Sigmoid colon (tissue), 3 donors: ENCODE results near the gene CAP2.

ENCODE experiments used
- POLR2A ChIP-seq, 2 donors: fragments of 450-650 bp; IDR thresholded peaks; one replicate each; pipeline ENCODE4 v1.6.1; 2016; ENCODE audit warnings: antibody characterized with exemption in 2 of 2, mild to moderate bottlenecking in 2 of 2, moderate library complexity in 2 of 2
- TF ChIP-seq, protein P1 (sequence below), 4 experiments: fragments of 450-650 bp in 3 of 4; fragments of 200-600 bp in 1 of 4; IDR thresholded peaks; one replicate each; pipeline ENCODE4 v1.5.1; 2016 to 2019; ENCODE audit warnings: antibody characterized with exemption in 4 of 4, mild to moderate bottlenecking in 3 of 4, moderate library complexity in 2 of 4

DNA sequence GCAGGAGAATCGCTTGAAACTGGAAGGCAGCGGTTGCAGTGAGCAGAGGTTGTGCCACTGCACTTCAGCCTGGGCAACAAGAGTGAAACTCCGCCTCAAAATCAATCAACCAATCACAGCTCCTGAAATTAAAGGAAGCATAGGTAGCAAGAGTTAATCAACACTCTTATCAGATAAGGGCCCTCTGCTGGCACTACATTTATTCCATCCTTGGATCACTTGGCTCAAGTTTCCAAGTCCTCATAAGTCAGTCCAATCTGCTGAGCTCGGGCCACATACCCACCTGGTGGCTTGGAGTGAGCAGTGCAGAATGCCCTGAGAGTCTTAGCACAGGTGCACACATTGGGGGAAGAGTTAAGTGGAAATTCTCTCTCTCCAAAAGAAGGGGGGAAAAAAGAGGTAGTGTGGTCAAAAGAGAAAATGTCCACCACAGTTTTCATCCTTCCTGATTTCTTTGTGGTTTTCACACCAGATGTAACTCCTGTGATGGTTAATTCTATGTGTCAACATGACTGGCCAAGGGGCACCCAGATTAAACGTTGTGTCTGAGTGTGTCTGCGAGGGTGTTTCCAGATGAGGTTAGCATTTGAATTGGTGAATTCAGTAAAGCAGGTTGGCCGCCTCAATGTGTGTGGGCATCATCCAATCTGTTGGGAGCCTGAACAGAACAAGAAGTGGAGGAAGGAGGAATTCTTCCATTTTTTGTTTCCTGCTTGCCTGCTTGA lies 192.5 kb downstream of the CAP2 start:
- no peak for TF ChIP-seq POLR2A (IDR thresholded peaks at IDR 0.05)
- TF ChIP-seq, protein P1, sequence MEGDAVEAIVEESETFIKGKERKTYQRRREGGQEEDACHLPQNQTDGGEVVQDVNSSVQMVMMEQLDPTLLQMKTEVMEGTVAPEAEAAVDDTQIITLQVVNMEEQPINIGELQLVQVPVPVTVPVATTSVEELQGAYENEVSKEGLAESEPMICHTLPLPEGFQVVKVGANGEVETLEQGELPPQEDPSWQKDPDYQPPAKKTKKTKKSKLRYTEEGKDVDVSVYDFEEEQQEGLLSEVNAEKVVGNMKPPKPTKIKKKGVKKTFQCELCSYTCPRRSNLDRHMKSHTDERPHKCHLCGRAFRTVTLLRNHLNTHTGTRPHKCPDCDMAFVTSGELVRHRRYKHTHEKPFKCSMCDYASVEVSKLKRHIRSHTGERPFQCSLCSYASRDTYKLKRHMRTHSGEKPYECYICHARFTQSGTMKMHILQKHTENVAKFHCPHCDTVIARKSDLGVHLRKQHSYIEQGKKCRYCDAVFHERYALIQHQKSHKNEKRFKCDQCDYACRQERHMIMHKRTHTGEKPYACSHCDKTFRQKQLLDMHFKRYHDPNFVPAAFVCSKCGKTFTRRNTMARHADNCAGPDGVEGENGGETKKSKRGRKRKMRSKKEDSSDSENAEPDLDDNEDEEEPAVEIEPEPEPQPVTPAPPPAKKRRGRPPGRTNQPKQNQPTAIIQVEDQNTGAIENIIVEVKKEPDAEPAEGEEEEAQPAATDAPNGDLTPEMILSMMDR (IDR thresholded peaks at IDR 0.05): no peak
